ENCODE measurements around the gene NCKAP1. TPM values are rescaled to one million over a fixed set of nuclear protein-coding genes. Genes with fewer than 3 reads are reported as not detected.

The NCKAP1 gene, protein sequence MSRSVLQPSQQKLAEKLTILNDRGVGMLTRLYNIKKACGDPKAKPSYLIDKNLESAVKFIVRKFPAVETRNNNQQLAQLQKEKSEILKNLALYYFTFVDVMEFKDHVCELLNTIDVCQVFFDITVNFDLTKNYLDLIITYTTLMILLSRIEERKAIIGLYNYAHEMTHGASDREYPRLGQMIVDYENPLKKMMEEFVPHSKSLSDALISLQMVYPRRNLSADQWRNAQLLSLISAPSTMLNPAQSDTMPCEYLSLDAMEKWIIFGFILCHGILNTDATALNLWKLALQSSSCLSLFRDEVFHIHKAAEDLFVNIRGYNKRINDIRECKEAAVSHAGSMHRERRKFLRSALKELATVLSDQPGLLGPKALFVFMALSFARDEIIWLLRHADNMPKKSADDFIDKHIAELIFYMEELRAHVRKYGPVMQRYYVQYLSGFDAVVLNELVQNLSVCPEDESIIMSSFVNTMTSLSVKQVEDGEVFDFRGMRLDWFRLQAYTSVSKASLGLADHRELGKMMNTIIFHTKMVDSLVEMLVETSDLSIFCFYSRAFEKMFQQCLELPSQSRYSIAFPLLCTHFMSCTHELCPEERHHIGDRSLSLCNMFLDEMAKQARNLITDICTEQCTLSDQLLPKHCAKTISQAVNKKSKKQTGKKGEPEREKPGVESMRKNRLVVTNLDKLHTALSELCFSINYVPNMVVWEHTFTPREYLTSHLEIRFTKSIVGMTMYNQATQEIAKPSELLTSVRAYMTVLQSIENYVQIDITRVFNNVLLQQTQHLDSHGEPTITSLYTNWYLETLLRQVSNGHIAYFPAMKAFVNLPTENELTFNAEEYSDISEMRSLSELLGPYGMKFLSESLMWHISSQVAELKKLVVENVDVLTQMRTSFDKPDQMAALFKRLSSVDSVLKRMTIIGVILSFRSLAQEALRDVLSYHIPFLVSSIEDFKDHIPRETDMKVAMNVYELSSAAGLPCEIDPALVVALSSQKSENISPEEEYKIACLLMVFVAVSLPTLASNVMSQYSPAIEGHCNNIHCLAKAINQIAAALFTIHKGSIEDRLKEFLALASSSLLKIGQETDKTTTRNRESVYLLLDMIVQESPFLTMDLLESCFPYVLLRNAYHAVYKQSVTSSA
- total RNA-seq (2014; rRNA removed) (76.2 and 80.3 TPM in 2 replicates), Bru-seq, nascent RNA (percentile 92 among the genes with signal in this experiment), BruChase-seq, experiment 1, labeled RNA remaining after a 6-hour chase (percentile 86 among the genes with signal in this experiment), BruChase-seq, experiment 2, labeled RNA remaining after a 2-hour chase (percentile 89 among the genes with signal in this experiment)
- long read RNA-seq, full-length matches to known transcripts: 281 of 323 reads
- long read RNA-seq, partial matches to known transcripts: 26 of 323 reads
- long read RNA-seq, other reads (novel, unspliced or antisense): 16 of 323 reads

GRCh38 chr2:183038341-183039300, at the start of gene NCKAP1:
NCKAP1 (minus strand) TSS chr2:183038457; CDS start chr2:183038099, 358 bp downstream.
- TF ChIP-seq, protein P1, sequence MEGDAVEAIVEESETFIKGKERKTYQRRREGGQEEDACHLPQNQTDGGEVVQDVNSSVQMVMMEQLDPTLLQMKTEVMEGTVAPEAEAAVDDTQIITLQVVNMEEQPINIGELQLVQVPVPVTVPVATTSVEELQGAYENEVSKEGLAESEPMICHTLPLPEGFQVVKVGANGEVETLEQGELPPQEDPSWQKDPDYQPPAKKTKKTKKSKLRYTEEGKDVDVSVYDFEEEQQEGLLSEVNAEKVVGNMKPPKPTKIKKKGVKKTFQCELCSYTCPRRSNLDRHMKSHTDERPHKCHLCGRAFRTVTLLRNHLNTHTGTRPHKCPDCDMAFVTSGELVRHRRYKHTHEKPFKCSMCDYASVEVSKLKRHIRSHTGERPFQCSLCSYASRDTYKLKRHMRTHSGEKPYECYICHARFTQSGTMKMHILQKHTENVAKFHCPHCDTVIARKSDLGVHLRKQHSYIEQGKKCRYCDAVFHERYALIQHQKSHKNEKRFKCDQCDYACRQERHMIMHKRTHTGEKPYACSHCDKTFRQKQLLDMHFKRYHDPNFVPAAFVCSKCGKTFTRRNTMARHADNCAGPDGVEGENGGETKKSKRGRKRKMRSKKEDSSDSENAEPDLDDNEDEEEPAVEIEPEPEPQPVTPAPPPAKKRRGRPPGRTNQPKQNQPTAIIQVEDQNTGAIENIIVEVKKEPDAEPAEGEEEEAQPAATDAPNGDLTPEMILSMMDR (conservative IDR thresholded peaks at IDR 0.05; ENCODE audit: low read depth, low read length): peak; percentile 65
- no peak for TF ChIP-seq EZH2 (IDR thresholded peaks at IDR 0.05; ENCODE audit: low read length, unreplicated experiment)
- no peak for TF ChIP-seq EZH2phosphoT487 (IDR thresholded peaks at IDR 0.05; ENCODE audit: borderline replicate concordance, low read length)
- intact Hi-C loops (cut with micrococcal nuclease): loop anchor here (1.0 to 5.0 kb wide), 3 partner anchors 40 to 86 kb away; partner anchors contain the start of genes DUSP19 and NUP35
- peaks cover 34% of the 10 kb centered on the region for H4K20me1 ChIP-seq (ENCODE audit: low read length)
- peaks cover 44% of the 10 kb centered on the region for H3K79me2 ChIP-seq (ENCODE audit: low read length)
- H3K9ac ChIP-seq (ENCODE audit: low read length): peak within 1 kb of the TSS; percentile 94
- ATAC-seq (peak; percentile 86), DNase-seq (peak; percentile 92)
- H3F3A ChIP-seq (ENCODE audit: low read length, unreplicated experiment): no peaks in the 10 kb centered on the region
- H2AFZ ChIP-seq (ENCODE audit: low read length): peak within 1 kb of the TSS; percentile 99
- H3K4me1 ChIP-seq (ENCODE audit: insufficient read depth, low read length): peaks cover 34% of the 10 kb centered on the region
- no peaks in the 10 kb centered on the region for H3K27me3 ChIP-seq (ENCODE audit: low read length)
- POLR2A ChIA-PET (ENCODE audit: unreplicated experiment): interaction anchor here (0.6 kb wide), 1 partner anchor 41 kb away, joined by 8 read pairs; no protein-coding TSS in a partner anchor
- CTCF ChIA-PET: interaction anchor here (0.6 kb wide), 1 partner anchor 193 kb away, joined by 3 read pairs; no protein-coding TSS in a partner anchor
- no peaks in the 10 kb centered on the region for H3K9me3 ChIP-seq (ENCODE audit: low read length)
- no peaks in the 10 kb centered on the region for H3K9me2 ChIP-seq (replicated peaks; ENCODE audit: low read length)
- peak within 1 kb of the TSS; percentile 95 for H3K4me3 ChIP-seq (ENCODE audit: low read length)
- H3K27ac ChIP-seq (ENCODE audit: low read length): peak within 1 kb of the TSS; percentile 78
- peak within 1 kb of the TSS; percentile 95 for H3K4me2 ChIP-seq (ENCODE audit: low read length)
- TSS peak; percentile 37 for BruUV-seq (replicated peaks)
- H3K36me3 ChIP-seq (ENCODE audit: low read depth, low read length): no peaks in the 10 kb centered on the region

GRCh38 chr2:183081911-183082310, 43.7 kb upstream of the NCKAP1 start:
- H3K79me2 ChIP-seq (ENCODE audit: low read length): no peaks in the 10 kb centered on the region
- peaks cover 13% of the 10 kb centered on the region for H3K4me1 ChIP-seq (ENCODE audit: insufficient read depth, low read length)
- no peaks in the 10 kb centered on the region for H4K20me1 ChIP-seq (ENCODE audit: low read length)
- ATAC-seq (no peak), DNase-seq (no peak)
- BruUV-seq (replicated peaks): no TSS peak
- H3K9me2 ChIP-seq (replicated peaks; ENCODE audit: low read length): no peaks in the 10 kb centered on the region
- no peak overlapping the region for H3K4me2 ChIP-seq (ENCODE audit: low read length)
- no peaks in the 10 kb centered on the region for H3K27me3 ChIP-seq (ENCODE audit: low read length)
- no peak overlapping the region for H2AFZ ChIP-seq (ENCODE audit: low read length)
- H3K36me3 ChIP-seq (ENCODE audit: low read depth, low read length): no peaks in the 10 kb centered on the region
- H3K9ac ChIP-seq (ENCODE audit: low read length): no peak overlapping the region
- TF ChIP-seq EZH2phosphoT487 (IDR thresholded peaks at IDR 0.05; ENCODE audit: borderline replicate concordance, low read length) (no peak), EZH2 (IDR thresholded peaks at IDR 0.05; ENCODE audit: low read length, unreplicated experiment) (no peak)
- TF ChIP-seq, protein P1 (conservative IDR thresholded peaks at IDR 0.05; ENCODE audit: low read depth, low read length): no peak
- intact Hi-C loops (cut with micrococcal nuclease): no loop called here
- no peaks in the 10 kb centered on the region for H3F3A ChIP-seq (ENCODE audit: low read length, unreplicated experiment)
- ChIA-PET POLR2A (ENCODE audit: unreplicated experiment) (no interaction called here), CTCF (no interaction called here)
- H3K4me3 ChIP-seq (ENCODE audit: low read length): no peak overlapping the region
- no peak overlapping the region for H3K27ac ChIP-seq (ENCODE audit: low read length)
- no peaks in the 10 kb centered on the region for H3K9me3 ChIP-seq (ENCODE audit: low read length)
